Measurements from ENCODE around the gene IDI1. TPM values are rescaled to one million over a fixed set of nuclear protein-coding genes. Genes with fewer than 3 reads are reported as not detected.
A peak's percentile ranks its signal among the peaks of the same experiment; 100 is the strongest.

Gene IDI1
- total RNA-seq, 2 donors from 2014 or later = 30.9 to 36.8 TPM

DNA sequence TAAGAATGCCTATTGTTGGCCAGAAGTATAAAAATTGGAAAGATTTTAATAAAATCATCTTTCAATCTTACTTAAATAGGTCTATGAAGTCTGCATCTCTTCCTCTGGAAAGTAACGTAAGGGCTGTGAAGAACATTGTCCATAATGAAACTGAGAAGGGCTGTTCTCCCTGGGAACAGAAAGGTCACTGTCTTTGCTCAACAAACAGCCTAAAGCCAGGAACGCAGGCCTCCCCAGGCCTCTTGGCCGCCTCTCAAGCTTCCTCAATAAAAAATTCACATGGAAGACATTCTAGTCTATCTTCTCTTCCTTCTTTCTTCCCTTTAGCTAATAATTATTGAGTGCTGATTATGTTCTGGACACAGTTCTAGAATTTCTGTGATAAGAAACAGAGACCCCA lies 14.2 kb downstream of the IDI1 start:
- no peaks in the 10 kb centered on the region for H3K27me3 ChIP-seq (replicated peaks; ENCODE audit: insufficient read depth)
- H3K4me1 ChIP-seq (replicated peaks) = peaks cover 13% of the 10 kb centered on the region
- peak overlapping the region; percentile 52 to 70 for H3K27ac ChIP-seq
- H3K9me3 ChIP-seq = no peaks in the 10 kb centered on the region
- 27% methylated on average over 3 of the region's 3 CpGs for WGBS
- H3K4me3 ChIP-seq = no peak overlapping the region
- TF ChIP-seq POLR2AphosphoS5 (IDR thresholded peaks at IDR 0.05) (peak; percentile 65), POLR2A (IDR thresholded peaks at IDR 0.05) (no peak)
- no peaks in the 10 kb centered on the region for H3K36me3 ChIP-seq
- intact Hi-C loops (cut with DNase I) = no loop called here
- peak; percentile 49 for DNase-seq (ENCODE audit: low spot score)

DNA sequence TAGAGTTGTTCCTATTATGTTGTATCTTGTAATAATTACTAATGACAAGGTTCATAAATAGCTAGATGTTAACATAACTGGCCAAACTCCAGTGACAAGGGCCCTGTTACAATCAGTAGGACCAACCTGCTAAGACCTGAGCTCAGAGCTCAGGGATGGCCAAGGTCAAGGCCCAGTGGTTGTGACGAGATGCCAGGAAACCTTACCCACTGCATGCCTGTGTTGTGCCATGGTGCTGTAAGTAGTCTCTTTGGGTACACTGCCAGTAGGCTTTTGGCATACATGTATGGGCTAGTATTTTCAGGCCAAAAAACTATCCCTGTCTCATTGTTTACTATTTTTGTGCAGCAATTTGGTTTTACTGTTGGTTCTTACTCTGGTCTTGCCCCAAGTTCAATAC lies 15.3 kb downstream of the IDI1 start:
- no peak for DNase-seq (ENCODE audit: low spot score)
- Histone ChIP-seq H3K27ac (no peak overlapping the region), H3K27me3 (replicated peaks; ENCODE audit: insufficient read depth) (no peaks in the 10 kb centered on the region), H3K4me3 (no peak overlapping the region), H3K4me1 (replicated peaks) (peaks cover 13% of the 10 kb centered on the region), H3K36me3 (no peaks in the 10 kb centered on the region), H3K9me3 (no peaks in the 10 kb centered on the region)
- intact Hi-C loops (cut with DNase I) = no loop called here
- TF ChIP-seq POLR2AphosphoS5 (IDR thresholded peaks at IDR 0.05) (no peak), POLR2A (IDR thresholded peaks at IDR 0.05) (no peak), CTCF (IDR thresholded peaks at IDR 0.05) (no peak)
- 87% methylated on average over 1 of the region's 1 CpG for WGBS

- H3K27ac ChIP-seq = no peak overlapping the region
- TF ChIP-seq CTCF (IDR thresholded peaks at IDR 0.05) (no peak), POLR2A (IDR thresholded peaks at IDR 0.05) (no peak), POLR2AphosphoS5 (IDR thresholded peaks at IDR 0.05) (no peak)
- no peaks in the 10 kb centered on the region for H3K27me3 ChIP-seq (replicated peaks; ENCODE audit: insufficient read depth)
- WGBS = 97% methylated on average over 7 of the region's 7 CpGs
- H3K4me1 ChIP-seq (replicated peaks) = peaks cover 5% of the 10 kb centered on the region
- no peak for DNase-seq (ENCODE audit: low spot score)
- no peaks in the 10 kb centered on the region for H3K36me3 ChIP-seq
- intact Hi-C loops (cut with DNase I) = no loop called here
- H3K9me3 ChIP-seq = no peaks in the 10 kb centered on the region
- no peak overlapping the region for H3K4me3 ChIP-seq
These were observed 19.1 kb downstream of the IDI1 start for GRCh38 chr10:1029838-1030237.

DNA sequence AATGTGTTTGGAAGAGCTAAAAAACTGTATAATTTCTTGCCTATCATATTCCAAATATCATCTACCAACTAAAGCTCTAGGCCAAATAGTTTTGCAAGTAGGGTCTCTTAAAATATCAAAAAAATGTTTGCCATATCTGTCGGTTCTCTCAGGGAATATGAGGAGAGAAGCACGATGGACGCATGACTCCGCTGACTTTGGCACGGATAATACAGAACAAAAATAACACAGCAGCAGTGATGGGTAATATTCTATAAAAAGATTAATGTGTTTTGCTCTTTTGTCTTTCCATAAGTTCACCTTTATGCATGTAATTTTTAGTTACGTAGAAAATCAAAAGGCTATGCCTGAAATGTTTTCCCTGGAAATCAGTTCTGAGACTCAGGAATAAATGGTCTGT lies 22.3 kb downstream of the IDI1 start:
- intact Hi-C loops (cut with DNase I) = no loop called here
- WGBS = 96% methylated on average over 6 of the region's 6 CpGs

GRCh38 chr10:1025683-1026082 lies 23.2 kb downstream of the IDI1 start, which contains the start of gene IDI2:
IDI2 (minus strand) TSS chr10:1025859; CDS start chr10:1024723, 1,136 bp downstream.
- TF ChIP-seq POLR2AphosphoS5 (IDR thresholded peaks at IDR 0.05) (no peak), POLR2A (IDR thresholded peaks at IDR 0.05) (no peak), CTCF (IDR thresholded peaks at IDR 0.05) (no peak)
- no peak for DNase-seq (ENCODE audit: low spot score)
- H3K4me1 ChIP-seq (replicated peaks) = no peaks in the 10 kb centered on the region
- 52% methylated on average over 1 of the region's 1 CpG for WGBS
- intact Hi-C loops (cut with DNase I) = no loop called here
- no peaks in the 10 kb centered on the region for H3K36me3 ChIP-seq
- no peaks in the 10 kb centered on the region for H3K9me3 ChIP-seq
- H3K27me3 ChIP-seq (replicated peaks; ENCODE audit: insufficient read depth) = no peaks in the 10 kb centered on the region
- no peak within 1 kb of the TSS for H3K4me3 ChIP-seq
- H3K27ac ChIP-seq = no peak within 1 kb of the TSS

More for the DNA sequence above, 22.3 kb downstream of the IDI1 start:
- Histone ChIP-seq H3K27me3 (replicated peaks; ENCODE audit: insufficient read depth) (no peaks in the 10 kb centered on the region), H3K4me1 (replicated peaks) (no peaks in the 10 kb centered on the region), H3K4me3 (no peak overlapping the region), H3K36me3 (no peaks in the 10 kb centered on the region), H3K27ac (no peak overlapping the region), H3K9me3 (no peaks in the 10 kb centered on the region)
- no peak for TF ChIP-seq POLR2A (IDR thresholded peaks at IDR 0.05)
- TF ChIP-seq CTCF (IDR thresholded peaks at IDR 0.05) = no peak
- TF ChIP-seq POLR2AphosphoS5 (IDR thresholded peaks at IDR 0.05) = no peak
- DNase-seq (ENCODE audit: low spot score) = no peak
